ENCODE data around the gene SDHB. TPM values are rescaled to one million over a fixed set of nuclear protein-coding genes. Genes with fewer than 3 reads are reported as not detected.

The SDHB gene
- total and polyA plus RNA-seq, 10 of the 15 experiments (the other 5 are each of a cell fraction or from before 2014, with no cell fraction given), result 101 to 319 (median 188) TPM

- TF ChIP-seq CEBPZ (IDR thresholded peaks at IDR 0.05; ENCODE audit: low read depth, low read length), result no peak
- TF ChIP-seq BHLHE40 (IDR thresholded peaks at IDR 0.05; ENCODE audit: borderline replicate concordance in 1 of 2, low read depth in 2 of 2, low read length in 1 of 2), result peak in 1 of 2 experiments; percentile 65; a peak in 2 of 4 replicates
- no peak for TF ChIP-seq SREBF2 (IDR thresholded peaks at IDR 0.05; ENCODE audit: low read length)
- TF ChIP-seq MTA3 (IDR thresholded peaks at IDR 0.05; ENCODE audit: borderline replicate concordance, low read length), result no peak
- TF ChIP-seq SMARCA5 (IDR thresholded peaks at IDR 0.05), result peak; percentile 77; the same call in 1 of the 2 replicates
- TF ChIP-seq RUNX3 (IDR thresholded peaks at IDR 0.05; ENCODE audit: low read length), result no peak
- TF ChIP-seq CREB1 (IDR thresholded peaks at IDR 0.05; ENCODE audit: low read depth), result peak; percentile 65; the same call in 1 of the 2 replicates
- TF ChIP-seq ZNF207 (IDR thresholded peaks at IDR 0.05; ENCODE audit: borderline replicate concordance), result no peak
- TF ChIP-seq PML (IDR thresholded peaks at IDR 0.05; ENCODE audit: low read length), result no peak
- TF ChIP-seq EP300 (IDR thresholded peaks at IDR 0.05; ENCODE audit: borderline replicate concordance in 1 of 2, control insufficient read depth in 1 of 2, low read depth in 2 of 2, low read length in 2 of 2), result no peak
- no peak for TF ChIP-seq BCL3 (IDR thresholded peaks at IDR 0.05; ENCODE audit: borderline replicate concordance, insufficient read depth, low read depth, low read length, poor library complexity, severe bottlenecking)
- TF ChIP-seq ATF3 (IDR thresholded peaks at IDR 0.05; ENCODE audit: borderline replicate concordance, extremely low read depth, low read depth, low read length), result no peak
- no peak for TF ChIP-seq ETV6 (conservative IDR thresholded peaks at IDR 0.05 in 1 of 2, IDR thresholded peaks at IDR 0.05 in 1 of 2; ENCODE audit: borderline replicate concordance in 1 of 2, low read depth in 1 of 2)
- TF ChIP-seq SUZ12 (IDR thresholded peaks at IDR 0.05; ENCODE audit: unreplicated experiment), result no peak
- TF ChIP-seq STAT3 (IDR thresholded peaks at IDR 0.05; ENCODE audit: low read depth, low read length), result no peak
- no peak for TF ChIP-seq YBX1 (IDR thresholded peaks at IDR 0.05)
- TF ChIP-seq USF2 (IDR thresholded peaks at IDR 0.05; ENCODE audit: borderline replicate concordance, low read depth, low read length), result no peak
- TF ChIP-seq IRF5 (IDR thresholded peaks at IDR 0.05; ENCODE audit: borderline replicate concordance), result no peak
Measured at GRCh38 chr1:17011439-17012307, 42.2 kb downstream of the SDHB start, which contains the start of gene ATP13A2 (continued).

All from GM12878 (cell line).